Measurements from ENCODE around the gene ZNF75A.

- TF ChIP-seq POLR2A (IDR thresholded peaks at IDR 0.05) = no peak
- TF ChIP-seq, protein P1, sequence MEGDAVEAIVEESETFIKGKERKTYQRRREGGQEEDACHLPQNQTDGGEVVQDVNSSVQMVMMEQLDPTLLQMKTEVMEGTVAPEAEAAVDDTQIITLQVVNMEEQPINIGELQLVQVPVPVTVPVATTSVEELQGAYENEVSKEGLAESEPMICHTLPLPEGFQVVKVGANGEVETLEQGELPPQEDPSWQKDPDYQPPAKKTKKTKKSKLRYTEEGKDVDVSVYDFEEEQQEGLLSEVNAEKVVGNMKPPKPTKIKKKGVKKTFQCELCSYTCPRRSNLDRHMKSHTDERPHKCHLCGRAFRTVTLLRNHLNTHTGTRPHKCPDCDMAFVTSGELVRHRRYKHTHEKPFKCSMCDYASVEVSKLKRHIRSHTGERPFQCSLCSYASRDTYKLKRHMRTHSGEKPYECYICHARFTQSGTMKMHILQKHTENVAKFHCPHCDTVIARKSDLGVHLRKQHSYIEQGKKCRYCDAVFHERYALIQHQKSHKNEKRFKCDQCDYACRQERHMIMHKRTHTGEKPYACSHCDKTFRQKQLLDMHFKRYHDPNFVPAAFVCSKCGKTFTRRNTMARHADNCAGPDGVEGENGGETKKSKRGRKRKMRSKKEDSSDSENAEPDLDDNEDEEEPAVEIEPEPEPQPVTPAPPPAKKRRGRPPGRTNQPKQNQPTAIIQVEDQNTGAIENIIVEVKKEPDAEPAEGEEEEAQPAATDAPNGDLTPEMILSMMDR (IDR thresholded peaks at IDR 0.05) = no peak
Observed at GRCh38 chr16:3274490-3274889, 30.8 kb upstream of the ZNF75A start.

Measured in tibial nerve (tissue), 3 donors.